Psoas muscle (tissue), 8 donors: ENCODE results near the gene CLEC16A. TPM values are rescaled to one million over a fixed set of nuclear protein-coding genes. Genes with fewer than 3 reads are reported as not detected.

Source experiments
- ATAC-seq, 4 donors: fragments of 200-7000 bp; cut with Tn5 transposase; one replicate each; pipeline ENCODE4 v1.9.1; 2020; ENCODE audit warnings: moderate library complexity in 3 of 4, mild to moderate bottlenecking in 2 of 4
- DNase-seq, 2 donors: peaks; one replicate each; pipeline ENCODE4 v3.0.0-alpha.2; 2020
- H3K27ac ChIP-seq: fragments of 200-600 bp; one replicate; pipeline ENCODE4 v1.8.0; 2022
- H3K27me3 ChIP-seq, 3 donors: fragments of 200-600 bp in 1 of 3; one replicate each; pipeline versions ENCODE4 v1.6.1 to v1.8.0; 2013 to 2022; ENCODE audit warnings: low read length in 2 of 3, mild to moderate bottlenecking in 2 of 3, moderate library complexity in 1 of 3; ENCODE audit not compliant: insufficient read depth in 3 of 3
- H3K36me3 ChIP-seq, 2 donors: fragments of 200-600 bp in 1 of 2; one replicate each; pipeline versions ENCODE4 v1.6.1 to v1.8.0; 2013 to 2022; ENCODE audit warnings: low read depth in 1 of 2, mild to moderate bottlenecking in 1 of 2, moderate library complexity in 1 of 2; ENCODE audit not compliant: insufficient read depth in 1 of 2
- H3K4me1 ChIP-seq: fragments of 200-600 bp; one replicate; pipeline ENCODE4 v1.8.0; 2022
- H3K4me3 ChIP-seq: fragments of 200-600 bp; one replicate; pipeline ENCODE4 v1.8.0; 2022; ENCODE audit warnings: mild to moderate bottlenecking
- H3K9me3 ChIP-seq: fragments of 200-600 bp; one replicate; pipeline ENCODE4 v1.8.0; 2022
- WGBS, 3 donors: extraction: QIAGEN DNeasy Blood & Tissue Kit; methylation state at CpG; one replicate each; pipeline versions ENCODE4 v1.1.6 to v1.1.7; 2013; 5-methylcytosine and 5-hydroxymethylcytosine counted together
- intact Hi-C, 2 donors: fragments of 100-400 bp; cut with DNase I; formaldehyde crosslinking; loops; one replicate each; pipeline versions ENCODE4 v1.11.0 to v1.14.2; 2022
- polyA plus RNA-seq, 3 donors: library from polyadenylated mRNA; stranded (reverse); fragments of 200-250 nt; gene quantifications; one replicate each; pipeline ENCODE4 v1.2.3, GENCODE V29; 2013
- total RNA-seq, 4 donors: library from RNA; stranded (reverse); fragmentation: NEBNext Ultra II Directional in 2 of 4; extraction: Animal tissue kit (Norgen Biotek cat#: 25700) in 2 of 4; gene quantifications; one replicate each; pipeline versions ENCODE4 v1.2.1 to v1.2.4, GENCODE V29; 2021 to 2023
- TF ChIP-seq, protein P1 (sequence below): fragments of 200-600 bp; IDR thresholded peaks from one replicate; pipeline ENCODE4 v1.8.0; 2022; ENCODE audit warnings: antibody characterized with exemption
- donor health status: healthy with polysubstance abuse.
- donor health status: DM: no; HTN: no; CAD: no; lungs with moderate emphysema.
- donor health status: Bipolar disorder and iron deficiency.
- donor health status: healthy.
- donor health status: DM: yes; HTN: yes; CAD: no.
- donor health status: DM: no; HTN: no; CAD: no.
- donor health status: DM: no; HTN: no; CAD: no.
- donor health status: DM: yes; HTN: yes; CAD: no.

CLEC16A gene
- total and polyA plus RNA-seq, 7 donors, result 13.1 to 28.1 (median 21.4) TPM

DNA sequence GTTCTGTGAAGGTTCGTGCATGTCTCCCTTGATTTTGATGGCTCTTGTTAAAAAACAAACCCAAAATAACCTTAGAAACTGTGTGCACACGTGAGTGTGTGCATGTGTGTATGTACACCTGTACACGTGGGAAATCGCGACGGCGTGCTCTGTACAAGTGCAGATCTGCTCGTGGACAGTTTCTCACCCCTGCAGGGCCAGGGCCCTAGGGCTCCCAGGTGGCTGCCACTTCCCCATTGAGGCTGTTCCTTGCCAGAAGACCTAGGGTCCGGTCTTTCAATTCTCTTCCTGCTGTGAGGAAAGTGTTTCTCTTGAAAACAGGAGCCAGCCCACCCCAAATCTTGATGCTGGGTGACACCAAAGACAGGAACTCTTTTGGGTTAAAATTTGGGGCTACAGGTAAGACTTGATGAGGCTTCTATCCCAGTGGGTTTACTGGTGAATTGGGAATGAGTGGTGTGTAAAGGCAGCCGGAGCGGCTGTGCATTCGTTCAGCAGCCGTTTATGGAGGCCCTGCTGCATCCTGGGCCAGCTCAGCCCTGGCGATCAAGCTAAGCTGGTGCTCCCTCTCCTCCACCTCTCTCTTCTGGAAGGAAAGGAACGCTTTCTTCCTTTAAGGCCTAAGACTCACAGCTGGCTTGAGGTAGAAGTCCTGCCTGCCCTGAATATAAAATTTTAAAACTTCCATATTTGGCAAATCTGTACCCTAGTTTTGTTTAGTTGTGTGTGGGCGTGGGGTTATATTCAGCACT lies 137.9 kb downstream of the CLEC16A start:
- H3K27ac ChIP-seq, result no peak overlapping the region
- no peaks in the 10 kb centered on the region for H3K36me3 ChIP-seq
- no peak for ATAC-seq
- WGBS, 3 donors, result 94 to 97% (median 96%) methylated on average over 16 of the region's 16 CpGs
- H3K27me3 ChIP-seq, result no peaks in the 10 kb centered on the region
- H3K4me1 ChIP-seq, result peaks cover 15% of the 10 kb centered on the region
- no peak for DNase-seq
- TF ChIP-seq, protein P1, sequence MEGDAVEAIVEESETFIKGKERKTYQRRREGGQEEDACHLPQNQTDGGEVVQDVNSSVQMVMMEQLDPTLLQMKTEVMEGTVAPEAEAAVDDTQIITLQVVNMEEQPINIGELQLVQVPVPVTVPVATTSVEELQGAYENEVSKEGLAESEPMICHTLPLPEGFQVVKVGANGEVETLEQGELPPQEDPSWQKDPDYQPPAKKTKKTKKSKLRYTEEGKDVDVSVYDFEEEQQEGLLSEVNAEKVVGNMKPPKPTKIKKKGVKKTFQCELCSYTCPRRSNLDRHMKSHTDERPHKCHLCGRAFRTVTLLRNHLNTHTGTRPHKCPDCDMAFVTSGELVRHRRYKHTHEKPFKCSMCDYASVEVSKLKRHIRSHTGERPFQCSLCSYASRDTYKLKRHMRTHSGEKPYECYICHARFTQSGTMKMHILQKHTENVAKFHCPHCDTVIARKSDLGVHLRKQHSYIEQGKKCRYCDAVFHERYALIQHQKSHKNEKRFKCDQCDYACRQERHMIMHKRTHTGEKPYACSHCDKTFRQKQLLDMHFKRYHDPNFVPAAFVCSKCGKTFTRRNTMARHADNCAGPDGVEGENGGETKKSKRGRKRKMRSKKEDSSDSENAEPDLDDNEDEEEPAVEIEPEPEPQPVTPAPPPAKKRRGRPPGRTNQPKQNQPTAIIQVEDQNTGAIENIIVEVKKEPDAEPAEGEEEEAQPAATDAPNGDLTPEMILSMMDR, result no peak
- intact Hi-C loops, result loop anchor here in 1 of 2 donors (5.0 kb wide), 1 partner anchor 175 kb away; the partner anchor contains the start of gene SOCS1
- no peaks in the 10 kb centered on the region for H3K9me3 ChIP-seq
- H3K4me3 ChIP-seq, result no peak overlapping the region

DNA sequence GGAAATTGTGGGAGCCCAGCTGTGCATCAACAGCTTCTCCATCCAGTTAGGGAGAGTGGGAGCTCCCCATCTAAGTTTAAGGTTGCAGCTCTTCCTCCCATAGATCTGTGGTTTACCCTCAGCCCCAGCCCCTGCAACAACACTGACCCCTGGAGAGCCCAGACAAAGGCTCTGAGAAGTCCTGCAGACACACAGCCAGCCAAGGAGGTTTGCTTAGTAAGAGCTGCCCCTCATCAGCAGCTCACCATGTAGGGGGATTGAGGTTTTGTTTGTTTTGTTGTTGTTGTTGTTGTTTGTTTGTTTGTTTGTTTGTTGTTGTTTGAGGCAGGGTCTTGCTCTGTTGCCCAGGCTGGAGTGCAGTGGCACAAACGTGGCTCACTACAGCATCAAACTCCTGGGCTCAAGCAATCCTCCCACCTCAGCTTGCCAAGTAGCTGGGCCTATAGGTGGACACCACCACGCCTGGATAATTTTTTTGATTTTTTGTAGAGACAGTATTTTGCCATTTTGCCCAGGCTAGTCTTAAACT lies 138.6 kb downstream of the CLEC16A start:
- TF ChIP-seq, protein P1, result no peak
- ATAC-seq, result no peak
- H3K27ac ChIP-seq, result peak overlapping the region; percentile 64
- intact Hi-C loops, result loop anchor here in 1 of 2 donors (5.0 kb wide), 1 partner anchor 174 kb away; the partner anchor contains the start of gene SOCS1
- DNase-seq, result no peak
- no peaks in the 10 kb centered on the region for H3K36me3 ChIP-seq
- H3K4me1 ChIP-seq, result peaks cover 15% of the 10 kb centered on the region
- no peaks in the 10 kb centered on the region for H3K9me3 ChIP-seq
- H3K4me3 ChIP-seq, result no peak overlapping the region
- WGBS, 3 donors, result 81 to 93% (median 93%) methylated on average over 2 of the region's 2 CpGs
- H3K27me3 ChIP-seq, result no peaks in the 10 kb centered on the region

DNA sequence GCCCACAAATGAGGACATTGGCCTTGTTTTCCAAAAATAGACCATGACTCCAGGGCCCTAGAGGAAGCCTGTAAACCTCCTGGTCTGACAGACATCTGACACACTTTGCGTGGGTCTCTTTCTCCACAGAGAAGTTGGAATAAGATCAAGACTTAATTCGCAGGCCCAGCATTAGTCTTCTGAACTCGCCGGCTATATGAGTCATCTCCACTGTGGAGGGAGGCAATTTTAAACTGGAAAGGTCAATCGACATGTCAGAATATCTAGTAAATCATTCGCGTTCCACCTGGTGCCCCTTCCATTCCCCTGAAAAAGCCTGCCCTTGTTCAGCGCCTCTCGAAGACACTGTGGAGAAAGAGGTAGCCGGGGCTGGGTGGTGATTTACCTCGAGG lies 140.1 kb downstream of the CLEC16A start:
- ATAC-seq, result peak; percentile 81 to 95 (median 94)
- TF ChIP-seq, protein P1, result no peak
- Histone ChIP-seq H3K4me1 (peaks cover 15% of the 10 kb centered on the region), H3K36me3 (no peaks in the 10 kb centered on the region), H3K9me3 (no peaks in the 10 kb centered on the region), H3K27ac (peak overlapping the region; percentile 64), H3K4me3 (no peak overlapping the region), H3K27me3 (no peaks in the 10 kb centered on the region)
- no peak for DNase-seq
- intact Hi-C loops, result loop anchor here in 1 of 2 donors (5.0 kb wide), 1 partner anchor 173 kb away; the partner anchor contains the start of gene SOCS1
- WGBS, 3 donors, result 36 to 66% (median 38%) methylated on average over 11 of the region's 11 CpGs

DNA sequence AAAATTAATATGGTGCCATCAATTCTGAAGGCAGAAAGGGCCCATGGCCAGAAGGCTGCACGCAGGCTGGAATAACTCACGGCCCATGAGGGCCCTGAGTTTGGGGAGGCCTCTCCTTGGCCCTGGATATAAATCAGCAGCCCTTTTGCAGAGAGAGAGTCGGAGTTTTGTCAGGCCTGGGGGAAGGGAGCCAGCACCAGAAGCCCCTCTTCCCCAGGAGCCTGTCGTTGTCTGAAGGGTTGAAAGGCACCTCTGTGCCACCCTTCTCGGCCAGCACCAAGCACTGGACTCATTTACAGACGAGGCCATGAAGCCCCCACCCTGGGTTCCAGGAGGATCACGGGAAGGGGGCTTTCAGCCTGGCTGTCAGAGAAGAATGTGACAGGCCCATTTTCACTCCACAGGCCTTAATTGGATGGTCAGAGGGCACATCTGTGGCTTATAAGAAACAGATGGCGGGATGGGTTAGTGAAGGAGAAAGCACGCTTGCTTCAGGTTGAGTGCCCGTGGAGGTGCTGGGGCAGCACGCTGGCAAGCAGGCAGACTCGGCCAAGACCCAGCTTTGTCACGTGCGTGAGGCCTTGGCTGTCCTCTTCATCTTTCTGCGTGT lies 140.6 kb downstream of the CLEC16A start:
- H3K4me1 ChIP-seq, result peaks cover 15% of the 10 kb centered on the region

More for the DNA sequence above, 140.6 kb downstream of the CLEC16A start:
- Histone ChIP-seq H3K36me3 (no peaks in the 10 kb centered on the region), H3K4me3 (no peak overlapping the region), H3K27ac (peak overlapping the region; percentile 64), H3K27me3 (no peaks in the 10 kb centered on the region), H3K9me3 (no peaks in the 10 kb centered on the region)
- TF ChIP-seq, protein P1, result no peak
- 69 to 89% (median 72%) methylated on average over 15 of the region's 15 CpGs for WGBS, 3 donors
- intact Hi-C loops, result loop anchor here in 1 of 2 donors (5.0 kb wide), 1 partner anchor 172 kb away; the partner anchor contains the start of gene SOCS1
- peak in 2 of 4 donors; percentile 28 to 31 for ATAC-seq
- DNase-seq, result no peak
